Cardiac muscle cell (in vitro differentiated cells and primary cell): Measurements from ENCODE around the gene PDZRN3. TPM values are rescaled to one million over a fixed set of nuclear protein-coding genes. Genes with fewer than 3 reads are reported as not detected.

Experiments used
- DNase-seq, 2 donors: peaks; one replicate each; pipeline versions ENCODE4 v3.0.0 to v3.0.0-alpha.2; 2010 to 2017; ENCODE audit warnings: low read depth in 1 of 2, low spot score in 1 of 2
- H3K27ac ChIP-seq: fragments of 200-600 bp; sonication (generic); 2 replicates; pipeline ENCODE4 v1.5.1; 2016
- H3K27me3 ChIP-seq: fragments of 200-600 bp; sonication (generic); 2 replicates; pipeline ENCODE4 v1.6.0; 2016; ENCODE audit warnings: control low read depth
- H3K36me3 ChIP-seq: fragments of 200-600 bp; sonication (generic); 2 replicates; pipeline ENCODE4 v1.5.1; 2016; ENCODE audit warnings: control low read depth
- H3K4me1 ChIP-seq: fragments of 200-600 bp; sonication (generic); 2 replicates; pipeline ENCODE4 v1.8.1; 2017; ENCODE audit warnings: low read depth, mild to moderate bottlenecking, mixed run types
- H3K4me3 ChIP-seq: fragments of 200-600 bp; sonication (generic); 2 replicates; pipeline ENCODE4 v1.5.1; 2016; ENCODE audit warnings: mild to moderate bottlenecking
- H3K9me3 ChIP-seq: fragments of 200-600 bp; sonication (generic); 2 replicates; pipeline ENCODE4 v1.5.1; 2017; ENCODE audit warnings: low read depth, mild to moderate bottlenecking, control low read depth
- polyA plus RNA-seq: library from polyadenylated mRNA; unstranded; fragments of >200 nt; fragmentation: Nextera tagmentation; extraction: Ambion mirVana; gene quantifications from 2 replicates; pipeline ENCODE4 v1.2.1, GENCODE V29; 2016
- total RNA-seq: library from RNA; depleted of rRNA; stranded (reverse); fragments of >200 nt; gene quantifications from 2 replicates; pipeline ENCODE4 v1.2.3, GENCODE V29; 2016
- TF ChIP-seq, protein P1 (sequence below): IDR thresholded peaks from 2 replicates; pipeline ENCODE4 v1.5.1; 2012; ENCODE audit warnings: low read depth, mild to moderate bottlenecking, low read length

The PDZRN3 gene
- total and polyA plus RNA-seq, 2 experiments from 2014 or later: 63.9 to 94.7 TPM

DNA sequence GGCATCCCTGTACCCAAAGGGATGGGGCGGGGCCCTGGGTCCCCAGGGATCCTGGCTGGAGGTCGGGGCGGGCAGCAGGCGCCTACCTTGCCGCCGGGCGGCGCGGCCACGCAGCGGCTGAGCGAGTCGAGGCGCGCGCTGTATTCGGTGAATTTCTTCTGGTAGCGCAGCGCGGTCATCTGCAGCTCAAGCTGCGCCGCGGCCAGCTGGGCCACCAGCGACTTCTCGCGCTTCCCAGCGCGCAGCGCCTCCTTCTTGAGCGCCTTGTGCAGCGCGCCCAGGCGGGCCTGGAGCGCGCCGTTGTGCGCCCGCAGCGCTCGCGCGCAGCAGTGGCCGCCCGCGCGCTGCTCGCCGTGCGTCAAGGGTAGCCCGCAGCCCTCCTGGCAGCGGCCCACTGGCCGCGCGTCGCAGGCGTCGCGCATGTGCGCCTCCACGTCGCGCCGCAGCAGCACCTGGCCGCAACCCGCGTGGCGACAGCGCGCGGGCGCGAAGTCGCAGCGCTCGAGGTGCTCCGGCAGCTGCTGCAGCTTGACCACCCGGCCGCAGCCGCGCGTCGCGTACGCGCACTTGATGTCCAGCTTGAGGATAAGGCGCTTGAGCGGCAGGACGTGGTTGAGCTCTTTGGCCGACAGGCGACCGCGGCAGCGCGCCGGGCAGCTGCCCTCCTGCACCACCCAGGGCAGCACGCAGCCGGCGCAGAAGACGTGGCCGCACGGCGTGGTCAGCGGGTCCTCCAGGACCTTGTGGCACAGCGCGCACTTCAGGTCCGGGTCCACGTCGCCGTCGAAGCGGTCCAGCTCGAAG is 522 bp downstream of the PDZRN3 start:
- peak overlapping the region; percentile 85 for H3K27ac ChIP-seq

DNA sequence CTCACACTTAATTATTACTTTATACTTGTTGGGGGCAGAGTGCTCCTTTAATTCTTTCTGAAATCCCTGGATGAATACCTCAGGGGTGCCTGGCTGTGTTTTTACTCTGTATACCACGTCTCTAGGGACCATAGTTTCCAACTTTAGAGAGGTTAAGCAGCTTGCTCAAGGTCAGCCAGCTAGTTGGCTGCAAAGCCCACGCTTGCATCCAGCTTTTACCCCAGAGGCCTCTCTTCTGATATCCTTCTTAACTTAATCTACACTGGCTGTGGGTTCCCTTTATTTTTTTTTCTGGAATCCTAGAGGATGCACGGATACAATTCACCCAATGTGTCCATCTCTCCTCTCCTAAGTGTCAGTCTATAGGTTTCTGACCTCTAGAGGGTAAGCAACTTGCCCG is 1.4 kb downstream of the PDZRN3 start:
- peaks cover 30% of the 10 kb centered on the region for H3K4me1 ChIP-seq
- peak overlapping the region; percentile 61 for H3K4me3 ChIP-seq
- peak overlapping the region; percentile 52 for H3K27ac ChIP-seq
- no peaks in the 10 kb centered on the region for H3K9me3 ChIP-seq
- TF ChIP-seq, protein P1, sequence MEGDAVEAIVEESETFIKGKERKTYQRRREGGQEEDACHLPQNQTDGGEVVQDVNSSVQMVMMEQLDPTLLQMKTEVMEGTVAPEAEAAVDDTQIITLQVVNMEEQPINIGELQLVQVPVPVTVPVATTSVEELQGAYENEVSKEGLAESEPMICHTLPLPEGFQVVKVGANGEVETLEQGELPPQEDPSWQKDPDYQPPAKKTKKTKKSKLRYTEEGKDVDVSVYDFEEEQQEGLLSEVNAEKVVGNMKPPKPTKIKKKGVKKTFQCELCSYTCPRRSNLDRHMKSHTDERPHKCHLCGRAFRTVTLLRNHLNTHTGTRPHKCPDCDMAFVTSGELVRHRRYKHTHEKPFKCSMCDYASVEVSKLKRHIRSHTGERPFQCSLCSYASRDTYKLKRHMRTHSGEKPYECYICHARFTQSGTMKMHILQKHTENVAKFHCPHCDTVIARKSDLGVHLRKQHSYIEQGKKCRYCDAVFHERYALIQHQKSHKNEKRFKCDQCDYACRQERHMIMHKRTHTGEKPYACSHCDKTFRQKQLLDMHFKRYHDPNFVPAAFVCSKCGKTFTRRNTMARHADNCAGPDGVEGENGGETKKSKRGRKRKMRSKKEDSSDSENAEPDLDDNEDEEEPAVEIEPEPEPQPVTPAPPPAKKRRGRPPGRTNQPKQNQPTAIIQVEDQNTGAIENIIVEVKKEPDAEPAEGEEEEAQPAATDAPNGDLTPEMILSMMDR: no peak
- peak; percentile 34 to 64 for DNase-seq
- H3K27me3 ChIP-seq: no peaks in the 10 kb centered on the region
- H3K36me3 ChIP-seq: no peaks in the 10 kb centered on the region

More for the DNA sequence above, 522 bp downstream of the PDZRN3 start:
- Histone ChIP-seq H3K36me3 (no peaks in the 10 kb centered on the region), H3K27me3 (no peaks in the 10 kb centered on the region), H3K4me1 (peaks cover 35% of the 10 kb centered on the region), H3K9me3 (no peaks in the 10 kb centered on the region), H3K4me3 (peak overlapping the region; percentile 61)
- DNase-seq: peak; percentile 79 to 83
- TF ChIP-seq, protein P1: peak; percentile 30

DNA sequence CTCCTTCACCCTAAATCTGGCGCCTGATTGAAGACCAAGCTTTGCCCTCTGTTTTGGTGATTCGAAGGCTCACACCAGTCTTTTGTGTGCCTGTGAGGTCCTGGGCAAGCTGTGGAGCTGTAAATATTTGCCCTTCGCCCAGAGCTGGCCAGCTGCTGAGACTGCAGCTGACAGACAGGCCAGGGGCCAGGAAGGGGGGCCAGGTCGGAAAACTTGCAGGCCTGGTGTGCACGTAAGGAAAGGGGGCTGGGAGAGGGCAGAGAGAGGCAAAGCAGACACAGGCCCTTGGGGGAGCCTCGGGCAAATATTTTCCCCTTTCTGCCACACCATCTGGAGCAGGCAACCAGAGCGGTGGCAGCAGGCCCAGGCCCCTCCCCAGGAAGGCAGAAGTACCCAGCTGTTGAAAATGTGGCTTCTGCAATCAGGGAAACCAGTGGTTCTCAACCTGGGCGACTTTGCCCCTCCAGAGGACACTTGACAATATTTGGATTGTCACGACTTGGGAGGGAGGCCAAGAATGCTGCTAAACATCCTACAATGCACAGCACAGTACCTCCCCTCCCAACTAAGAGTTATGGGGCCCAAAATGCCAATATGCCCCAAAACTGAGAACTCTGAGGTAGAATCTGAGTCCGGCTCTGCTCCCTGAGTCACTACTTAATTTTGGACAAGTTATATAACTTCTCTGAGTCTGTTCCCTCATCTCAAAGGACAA is 2.5 kb downstream of the PDZRN3 start:
- Histone ChIP-seq H3K4me1 (peaks cover 30% of the 10 kb centered on the region), H3K9me3 (no peaks in the 10 kb centered on the region), H3K36me3 (no peaks in the 10 kb centered on the region), H3K27me3 (no peaks in the 10 kb centered on the region), H3K27ac (peak overlapping the region; percentile 52), H3K4me3 (peak overlapping the region; percentile 61)
- TF ChIP-seq, protein P1: no peak
- DNase-seq: peak; percentile 58 to 85

DNA sequence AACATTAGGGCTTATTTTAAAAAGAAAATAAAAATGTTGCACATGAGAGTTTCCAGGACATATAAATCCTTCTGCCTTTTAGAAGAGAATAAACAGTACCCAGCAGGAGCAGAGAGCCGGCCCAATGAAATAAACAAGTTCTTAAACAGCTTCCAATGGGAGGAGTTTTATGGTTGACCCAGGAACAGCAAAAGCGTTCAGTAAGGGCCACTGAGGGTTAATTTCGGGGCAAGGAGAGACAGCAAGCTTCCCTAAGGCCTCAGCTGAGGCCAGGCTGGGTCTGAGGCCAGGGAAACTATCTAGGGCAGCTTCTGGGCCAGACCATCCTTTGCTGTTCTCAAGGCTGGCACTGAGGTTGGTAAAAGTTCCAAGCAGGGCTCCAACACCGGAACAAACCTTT is 3.4 kb downstream of the PDZRN3 start:
- no peaks in the 10 kb centered on the region for H3K27me3 ChIP-seq
- H3K36me3 ChIP-seq: no peaks in the 10 kb centered on the region
- TF ChIP-seq, protein P1: no peak
- peaks cover 21% of the 10 kb centered on the region for H3K4me1 ChIP-seq
- DNase-seq: no peak
- peak overlapping the region; percentile 61 for H3K4me3 ChIP-seq
- H3K9me3 ChIP-seq: no peaks in the 10 kb centered on the region
- peak overlapping the region; percentile 52 for H3K27ac ChIP-seq

DNA sequence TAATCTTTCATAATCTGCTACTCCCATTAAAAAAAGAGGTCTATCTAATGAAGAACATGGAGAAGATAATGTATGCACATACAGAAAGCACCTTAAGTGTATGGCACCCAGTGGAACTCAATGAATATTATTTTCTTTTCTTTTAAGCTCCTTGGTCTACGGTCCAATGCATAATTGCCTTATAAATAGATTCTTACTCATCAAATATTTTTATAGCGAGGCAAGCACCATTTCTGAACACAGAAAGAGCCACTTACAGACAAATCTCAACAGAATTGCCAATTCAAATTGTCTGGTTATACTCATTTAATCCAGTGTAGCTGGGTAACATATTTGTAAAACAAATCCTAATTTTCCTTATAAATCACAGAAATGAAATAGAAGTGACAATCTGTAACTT is 6.3 kb downstream of the PDZRN3 start:
- H3K36me3 ChIP-seq: no peaks in the 10 kb centered on the region
- TF ChIP-seq, protein P1: no peak
- no peak overlapping the region for H3K4me3 ChIP-seq
- peaks cover 23% of the 10 kb centered on the region for H3K4me1 ChIP-seq
- H3K9me3 ChIP-seq: no peaks in the 10 kb centered on the region
- no peak for DNase-seq
- no peaks in the 10 kb centered on the region for H3K27me3 ChIP-seq
- no peak overlapping the region for H3K27ac ChIP-seq
